Suppressor macrophage treated with lipopolysaccharide for 1 hour (primary cell): ENCODE measurements around the gene PSME3IP1.

Source experiments
- DNase-seq, 3 donors: peaks; one replicate each; pipeline ENCODE4 v3.0.0-alpha.2; 2020 to 2022

PSME3IP1 gene

DNA sequence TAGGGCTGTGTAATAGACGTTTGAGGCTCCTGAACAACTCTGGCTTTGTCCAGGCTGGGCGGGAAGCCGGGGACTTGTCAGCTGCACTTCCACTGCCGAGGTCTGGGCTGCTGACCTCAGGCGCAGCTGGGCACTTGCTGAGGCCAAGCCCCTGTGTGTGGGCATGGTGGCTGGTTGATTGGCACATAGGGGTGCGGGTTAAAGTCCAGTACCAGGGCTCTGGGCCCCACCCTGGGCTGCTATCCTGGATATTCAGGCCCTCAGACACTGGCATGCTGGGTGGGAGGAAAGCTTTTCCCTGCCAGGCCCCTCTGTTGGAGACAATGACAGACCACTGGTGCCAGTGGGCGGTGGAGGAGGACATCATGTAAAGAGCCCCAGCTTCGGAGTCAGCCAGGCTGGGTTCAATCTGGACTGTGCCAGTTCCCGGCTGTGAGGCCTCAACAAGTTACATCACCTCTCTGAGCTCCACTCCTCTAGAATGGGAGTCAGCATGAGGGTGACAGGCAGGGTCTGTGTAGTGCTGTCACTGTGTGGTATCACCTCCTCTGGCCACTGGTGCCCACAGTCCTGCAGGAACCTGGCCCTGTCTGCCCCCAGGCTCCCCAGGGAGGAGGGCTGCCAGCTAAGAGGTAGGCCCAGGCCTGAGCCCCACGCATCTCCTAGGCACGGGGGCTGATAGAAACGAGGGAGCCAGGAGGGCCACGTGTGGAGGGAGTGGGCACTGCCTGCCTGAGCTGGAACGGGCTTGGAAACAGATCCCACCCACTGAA is 42.5 kb downstream of the PSME3IP1 start:
- no peak for DNase-seq

DNA sequence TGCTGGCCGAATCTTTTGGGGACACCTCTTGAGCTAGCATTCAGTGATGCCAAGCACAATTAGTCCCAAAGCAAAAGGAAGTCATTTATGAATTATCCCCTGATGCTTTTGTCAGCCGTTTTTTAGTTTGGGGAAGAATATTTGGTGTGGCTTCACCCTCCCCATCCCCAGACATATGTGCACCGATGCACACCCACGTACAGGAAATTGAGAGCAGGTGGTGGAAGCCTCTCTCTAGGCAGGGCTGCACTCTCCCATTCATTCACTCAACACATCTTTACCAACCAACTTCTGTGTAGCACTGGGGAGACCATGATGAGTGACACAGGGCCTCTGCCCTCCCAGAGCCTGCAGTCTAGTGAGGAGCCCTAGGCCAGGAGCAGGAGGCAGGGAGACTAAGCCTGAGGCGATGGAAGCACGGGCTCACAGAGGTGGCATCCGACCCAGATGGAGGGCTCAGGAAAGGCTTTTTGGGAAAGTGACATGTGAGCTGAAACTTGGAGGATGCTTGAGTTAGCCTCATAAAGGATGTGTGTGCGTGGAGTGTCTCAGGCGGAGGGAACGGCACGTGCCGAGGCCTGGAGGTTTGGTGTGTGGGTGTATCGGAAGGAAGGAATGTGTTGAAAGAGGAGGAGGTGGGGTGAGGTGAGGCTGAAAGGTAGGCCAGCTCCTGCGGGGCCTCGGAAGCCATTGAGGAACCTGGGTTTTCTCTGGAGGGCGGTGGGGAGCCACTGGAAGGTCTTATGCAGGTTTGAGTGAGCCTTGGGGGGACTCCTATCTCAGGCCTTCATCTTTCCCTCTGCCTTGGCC is 43.8 kb downstream of the PSME3IP1 start:
- no peak for DNase-seq

DNA sequence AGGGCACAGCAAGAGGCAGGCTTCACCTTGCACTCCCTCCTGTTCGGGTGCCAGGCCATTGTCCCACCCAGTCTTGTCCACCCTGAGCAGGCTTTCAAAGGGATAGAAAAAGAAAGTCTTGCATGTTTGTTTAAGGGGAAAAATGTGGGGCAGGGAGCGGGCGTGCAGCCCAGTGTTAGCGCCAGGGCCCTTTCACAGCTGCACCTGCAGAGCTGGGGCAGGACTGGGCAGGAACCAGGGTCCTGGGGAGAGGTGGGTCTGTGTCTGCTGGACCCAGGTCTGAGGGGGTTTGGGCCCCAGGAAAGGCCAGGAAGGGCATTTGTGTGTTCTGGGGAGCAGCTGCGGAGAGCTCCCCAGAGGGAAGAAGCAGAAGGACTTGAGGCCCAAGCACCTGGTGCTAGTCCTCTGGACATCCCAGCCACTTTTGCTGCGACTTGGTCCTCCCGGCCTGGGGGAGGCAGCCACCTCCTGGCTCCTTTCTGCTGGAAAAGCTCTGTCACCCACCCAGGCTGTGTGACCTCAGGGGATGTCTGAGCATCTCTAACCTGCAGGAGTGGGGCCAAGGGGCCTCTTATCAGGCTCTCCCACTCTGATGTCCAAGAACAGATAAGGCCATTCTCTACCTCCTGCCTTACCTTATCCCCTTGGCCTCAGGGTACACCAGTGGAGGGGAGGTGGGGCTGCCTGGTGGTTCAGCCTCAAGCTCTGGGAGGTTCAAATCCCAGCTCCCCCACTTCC is 44.7 kb downstream of the PSME3IP1 start:
- DNase-seq: no peak

DNA sequence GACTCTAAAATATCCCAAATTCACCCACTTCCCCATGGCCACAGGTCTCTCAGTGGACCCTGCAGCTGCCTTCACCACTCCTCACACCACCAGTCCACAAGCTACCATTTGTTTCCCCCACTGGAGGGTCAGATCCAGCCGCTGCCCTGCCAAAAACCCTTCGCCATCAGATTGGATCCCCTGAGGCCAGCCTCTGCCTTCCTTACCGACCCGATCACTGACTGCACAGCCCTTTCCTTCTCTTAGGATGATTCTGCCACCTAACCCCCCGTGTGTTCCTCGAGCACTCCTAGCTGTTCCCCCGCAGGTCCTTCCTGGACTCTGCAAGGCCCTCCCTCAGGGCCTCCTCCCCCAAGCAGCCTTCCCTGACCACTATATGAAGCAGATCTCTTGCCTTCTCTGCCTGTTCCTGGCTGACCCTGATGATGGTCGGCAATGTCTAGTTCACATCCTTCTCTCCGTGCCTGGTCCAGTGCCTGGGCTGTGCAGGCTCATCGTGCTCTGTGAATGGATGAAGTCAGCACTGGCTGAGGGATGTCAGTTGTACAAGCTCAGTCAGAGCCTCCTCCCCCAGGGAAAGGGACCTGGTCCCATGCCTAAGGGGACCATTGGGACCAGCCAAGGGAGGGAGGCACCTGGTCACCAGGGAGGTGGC is 47.4 kb downstream of the PSME3IP1 start:
- DNase-seq: no peak

DNA sequence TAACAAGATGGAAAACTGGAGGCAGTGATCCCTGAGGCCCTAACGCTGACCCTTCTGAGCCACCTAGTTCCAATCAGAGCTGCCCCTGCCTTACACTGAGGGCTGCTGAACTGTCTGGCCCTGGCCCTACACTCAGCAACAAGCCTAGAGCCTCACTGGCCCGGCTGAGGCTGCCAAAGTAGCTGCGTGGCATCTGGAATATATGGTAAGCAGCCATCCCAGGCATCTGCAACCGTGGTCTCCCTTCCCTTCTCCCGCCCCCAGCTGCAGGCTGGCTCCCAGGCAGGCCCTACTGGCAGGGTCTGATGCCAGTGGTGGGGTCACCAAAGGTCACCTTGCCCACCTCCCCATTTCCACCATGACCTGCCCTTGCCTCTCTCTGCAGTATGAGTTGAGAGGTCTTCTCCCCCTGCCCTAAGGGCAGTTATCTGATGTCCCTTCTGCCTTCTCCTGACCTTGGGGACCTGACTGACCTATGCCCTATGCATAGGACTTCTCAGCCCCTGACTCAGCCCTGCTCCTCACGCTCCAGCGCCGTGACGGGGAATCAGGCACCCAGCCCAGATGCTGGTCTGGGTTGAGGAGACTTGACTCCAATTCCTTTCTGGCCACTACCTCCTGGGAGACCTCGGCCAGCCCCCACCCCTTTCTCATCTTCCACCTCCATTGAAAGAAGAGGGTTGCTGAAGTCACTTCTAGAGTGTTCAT is 48.1 kb downstream of the PSME3IP1 start:
- DNase-seq: no peak

DNA sequence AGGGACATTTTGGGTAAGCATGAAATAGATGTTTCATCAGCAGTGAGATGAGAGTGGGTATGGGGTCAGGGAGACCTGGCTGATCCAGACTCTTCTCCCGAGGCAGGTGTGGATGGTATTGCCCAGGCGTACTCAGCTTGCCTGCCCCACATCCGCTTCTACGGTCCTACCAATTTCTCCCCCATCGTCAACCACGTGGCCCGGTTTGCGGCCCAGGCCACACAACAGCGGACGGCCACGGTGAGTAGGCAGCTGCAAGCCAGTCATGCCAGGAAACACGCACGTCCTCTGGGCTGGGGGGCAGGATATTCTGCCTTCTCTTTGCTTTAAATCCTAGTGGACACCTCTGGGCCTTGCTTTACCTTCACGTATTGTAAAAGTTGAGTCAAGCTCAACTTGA is 48.8 kb downstream of the PSME3IP1 start:
- no peak for DNase-seq

DNA sequence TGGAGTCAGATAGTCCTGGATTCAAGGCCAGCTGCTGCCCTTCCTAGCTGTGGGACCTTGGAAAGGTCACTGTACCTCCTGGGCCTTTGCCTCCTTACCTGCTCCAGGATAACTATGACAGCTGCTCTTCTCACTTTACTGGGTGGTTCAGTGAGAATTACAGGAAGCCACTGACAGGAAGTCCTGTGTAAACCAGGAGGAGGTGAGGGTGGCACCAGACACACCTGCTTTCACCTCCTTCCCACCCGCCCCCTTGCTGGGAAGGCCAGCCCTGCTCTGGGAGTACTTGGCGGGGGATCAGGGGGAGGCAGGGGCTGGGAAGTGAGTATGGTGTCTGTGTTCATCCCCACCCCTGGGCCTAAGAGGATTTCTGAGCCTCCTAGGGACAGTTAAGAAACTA is 50.9 kb downstream of the PSME3IP1 start:
- no peak for DNase-seq

DNA sequence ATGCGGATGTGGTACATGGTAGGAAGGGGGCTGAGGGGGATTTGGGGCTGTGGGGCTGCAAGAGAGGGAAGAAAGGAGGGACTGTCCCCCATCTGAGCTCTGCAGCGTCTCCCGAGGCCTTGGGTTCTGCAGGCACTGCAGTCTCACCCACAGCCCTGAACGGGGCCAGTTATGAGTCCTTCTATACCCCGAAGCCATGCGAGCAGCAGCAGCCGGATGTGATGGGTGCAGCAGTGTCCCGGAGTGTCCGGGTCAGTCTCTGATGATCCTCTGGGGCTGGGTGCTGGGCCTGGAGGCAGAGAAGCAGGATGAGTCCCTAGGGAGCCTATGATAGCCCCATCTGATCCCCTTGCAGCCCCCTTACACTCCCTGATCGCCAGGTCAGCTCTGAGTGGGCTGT is 52.0 kb downstream of the PSME3IP1 start:
- DNase-seq: no peak

DNA sequence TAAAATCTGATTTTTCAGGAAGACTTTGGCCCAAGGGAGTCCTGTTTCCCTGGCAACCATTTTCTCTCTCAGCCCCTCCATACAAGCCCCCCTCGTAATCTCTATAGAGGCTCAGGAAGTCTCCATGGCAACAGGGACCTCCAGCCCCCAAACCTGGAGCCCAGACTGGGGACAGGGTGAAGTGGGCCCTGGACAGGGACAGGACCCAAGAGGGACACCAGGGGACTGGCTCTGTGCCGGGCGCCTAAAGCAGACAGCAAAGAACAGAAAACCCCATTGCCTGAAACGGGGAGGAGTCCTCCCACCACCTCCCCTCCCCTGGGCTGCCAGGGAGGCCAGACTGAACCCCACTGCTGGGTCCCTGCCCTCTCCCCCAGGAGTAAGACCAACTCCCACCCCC is 52.8 kb downstream of the PSME3IP1 start:
- no peak for DNase-seq

DNA sequence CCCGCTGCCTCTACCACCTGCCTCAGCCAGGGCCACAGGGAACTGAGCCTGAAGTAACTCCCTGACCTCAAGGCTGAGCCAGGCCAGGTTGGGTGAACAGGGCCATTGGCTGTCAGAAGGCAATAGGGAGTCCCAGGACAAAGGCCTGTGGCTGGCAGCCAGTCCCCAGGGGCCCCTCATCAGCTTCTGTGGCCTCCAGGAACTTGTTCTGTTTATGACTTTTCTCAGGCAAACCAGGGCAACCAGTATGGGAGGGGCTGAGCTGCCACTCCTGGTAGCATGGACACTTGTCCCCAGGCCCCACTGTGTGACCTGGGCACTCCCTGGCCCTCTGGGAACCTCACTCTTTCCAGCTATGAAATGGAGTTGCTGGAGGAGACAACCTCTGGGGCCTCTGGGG is 53.4 kb downstream of the PSME3IP1 start:
- no peak for DNase-seq

DNA sequence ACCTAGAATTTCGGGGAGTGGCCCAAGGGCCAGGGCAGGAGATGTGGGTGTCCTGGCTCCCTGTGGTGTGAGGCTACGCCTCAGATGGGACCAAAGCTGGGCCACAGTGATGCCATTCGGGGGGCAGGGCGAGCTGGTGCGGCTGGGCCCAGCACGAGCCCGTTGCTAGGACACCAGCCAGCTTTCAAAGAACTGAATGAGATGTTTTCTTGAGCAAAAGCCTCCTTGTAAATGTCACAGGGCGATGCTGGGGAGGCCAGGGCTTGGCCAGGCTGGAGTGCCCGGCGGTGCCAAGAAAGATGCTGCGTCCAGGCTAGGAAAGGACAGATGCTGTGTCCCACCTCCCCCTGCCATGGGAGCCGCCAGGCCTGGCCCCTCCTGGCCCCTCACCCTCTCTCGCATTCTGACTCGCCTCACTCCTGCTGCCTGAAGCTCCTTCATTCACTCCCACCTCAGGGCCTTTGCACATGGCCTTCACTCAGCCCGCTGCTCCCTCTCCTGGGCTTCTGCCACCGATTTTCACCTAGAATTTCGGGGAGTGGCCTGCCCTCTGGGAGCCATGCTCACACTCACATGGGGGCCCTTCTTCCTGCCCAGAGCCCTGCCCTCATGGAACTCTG is 54.4 kb downstream of the PSME3IP1 start:
- DNase-seq: no peak

DNA sequence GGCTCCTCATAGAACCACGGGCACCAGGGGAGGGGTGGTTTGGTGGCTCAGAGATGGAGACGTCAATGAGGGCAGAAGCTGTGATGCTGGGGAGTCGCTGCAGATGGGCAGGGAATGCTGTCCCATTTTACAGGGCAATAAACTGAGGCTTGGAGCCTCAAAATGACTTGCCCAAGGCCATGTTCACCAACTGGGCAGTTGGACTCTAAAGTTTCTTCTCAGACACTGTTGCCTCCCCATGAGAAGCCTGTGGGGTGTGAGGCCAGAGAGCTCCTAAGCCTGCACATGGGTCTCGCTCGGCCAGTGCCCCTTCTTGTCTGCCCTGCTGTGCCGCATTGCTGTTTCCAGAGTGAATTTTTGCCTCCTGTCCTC is 54.9 kb downstream of the PSME3IP1 start:
- DNase-seq: no peak

DNA sequence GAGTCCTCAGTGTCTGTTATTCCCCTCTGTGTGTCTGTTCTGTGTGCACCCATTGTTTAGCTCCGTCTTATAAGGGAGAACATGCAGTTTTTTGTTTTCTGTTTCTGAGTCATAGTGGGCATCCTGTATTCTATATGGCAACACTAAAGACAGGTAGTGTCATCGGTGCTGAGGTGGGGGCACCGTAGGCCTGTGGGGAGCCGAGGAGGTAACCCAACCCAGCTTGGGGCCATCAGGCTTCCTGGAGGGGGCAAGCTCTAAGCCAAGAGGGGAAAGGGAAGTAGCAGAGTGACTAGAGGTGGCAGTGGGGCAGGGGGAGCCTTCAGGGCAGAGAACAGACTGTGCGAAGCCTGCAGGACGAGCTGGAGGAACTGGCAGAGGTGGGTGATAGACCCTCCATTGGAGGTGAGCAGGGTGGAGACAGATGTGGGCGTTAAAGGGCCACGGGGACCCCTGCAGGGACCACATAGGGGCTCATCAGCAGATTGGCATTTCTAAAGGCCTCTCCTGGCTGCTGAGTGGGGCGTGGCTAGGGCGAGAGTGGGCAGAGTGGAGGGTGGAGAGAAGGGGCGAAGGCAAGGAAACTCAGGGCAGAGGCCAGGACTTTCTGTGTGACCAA is 57.0 kb downstream of the PSME3IP1 start:
- no peak for DNase-seq

DNA sequence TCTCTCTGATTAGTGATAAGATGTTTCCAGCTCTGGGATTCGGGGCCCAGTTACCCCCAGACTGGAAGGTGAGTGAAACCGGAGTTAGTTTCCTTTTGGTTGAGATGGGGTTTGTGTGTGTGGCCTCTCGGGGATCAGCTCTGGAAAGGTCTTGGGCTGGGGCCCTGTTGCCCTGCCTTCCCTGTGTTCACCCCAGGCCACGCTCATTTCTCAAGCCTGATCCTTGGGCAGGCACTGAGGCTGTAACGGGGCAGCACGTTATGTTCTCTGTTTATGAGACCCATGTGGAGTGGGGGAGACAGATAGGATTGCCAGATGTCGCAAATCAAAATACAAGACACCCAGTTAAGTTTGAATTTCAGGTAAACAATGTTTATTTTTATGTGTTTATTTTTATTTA is 58.0 kb downstream of the PSME3IP1 start:
- DNase-seq: no peak

DNA sequence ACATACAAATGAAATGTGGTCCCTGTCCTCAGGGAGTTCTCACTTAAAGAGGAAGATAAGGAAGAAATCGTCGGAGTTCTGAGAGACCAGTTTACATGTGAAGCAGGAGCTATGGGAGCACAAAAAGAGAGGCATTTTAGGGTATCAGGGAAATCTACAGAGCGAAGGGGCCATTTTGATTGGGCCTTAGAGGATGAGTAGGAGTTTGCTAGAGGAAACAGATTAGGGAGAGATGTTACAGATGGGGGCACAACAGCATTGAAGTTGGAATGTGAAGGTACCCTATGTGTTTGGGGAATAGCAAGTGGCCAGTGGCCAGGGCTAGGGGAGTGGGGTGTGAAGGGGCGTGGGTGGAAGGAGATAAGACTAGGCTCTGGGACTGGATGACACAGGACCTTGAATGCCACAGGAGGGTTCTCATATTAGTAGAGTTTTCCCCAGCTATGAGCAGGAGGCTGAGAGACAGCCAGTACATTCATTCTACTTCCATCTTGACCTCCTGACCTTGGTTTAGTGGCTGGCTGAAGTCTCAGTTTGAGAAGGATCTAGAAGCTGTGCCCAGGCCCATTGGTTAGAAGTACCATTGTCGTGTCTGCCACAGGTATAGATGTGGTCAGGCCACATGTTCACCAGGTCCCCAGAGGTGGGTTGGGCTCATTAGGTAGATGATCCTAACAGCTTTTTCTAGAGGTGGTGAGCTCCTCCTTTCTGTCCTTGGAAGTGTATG is 58.6 kb downstream of the PSME3IP1 start:
- DNase-seq: no peak

DNA sequence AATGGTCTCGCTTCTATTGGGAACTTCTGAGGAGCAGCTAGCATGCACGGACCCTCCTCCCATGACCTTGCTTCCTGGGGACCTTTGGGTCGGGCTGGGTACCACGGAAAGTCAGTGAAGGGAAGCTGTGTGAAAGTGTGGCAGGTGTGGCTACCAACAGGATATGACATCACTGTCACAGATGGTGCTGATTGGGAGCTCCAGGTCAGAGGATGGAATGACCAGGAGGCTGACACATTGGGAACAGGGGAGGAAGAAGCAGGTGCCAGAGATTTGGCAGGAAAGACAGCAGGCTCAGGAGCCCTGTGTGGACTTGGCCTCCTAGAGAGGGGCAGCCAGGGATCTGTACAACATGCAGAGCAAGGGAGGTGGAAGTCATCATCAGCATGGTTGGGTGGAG is 59.4 kb downstream of the PSME3IP1 start:
- no peak for DNase-seq

DNA sequence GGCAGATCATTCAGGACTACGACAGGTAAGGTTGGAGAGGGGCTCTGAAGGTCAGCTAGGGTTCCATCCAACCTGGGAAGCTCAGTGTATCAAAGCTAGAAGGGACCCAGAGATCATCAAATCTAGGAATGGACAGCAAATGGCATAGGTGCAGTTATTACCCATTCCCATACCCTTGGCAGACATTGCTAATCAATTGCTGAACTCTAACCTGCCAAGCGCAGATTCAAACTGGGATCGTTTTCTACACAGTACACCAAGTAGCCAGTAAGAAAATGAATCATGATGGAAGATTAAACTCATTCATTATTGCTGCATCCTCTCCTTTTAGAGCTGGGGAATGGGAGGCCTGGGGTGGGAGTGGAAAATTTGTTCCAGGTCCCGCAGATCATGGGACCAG is 59.9 kb downstream of the PSME3IP1 start:
- DNase-seq: no peak

DNA sequence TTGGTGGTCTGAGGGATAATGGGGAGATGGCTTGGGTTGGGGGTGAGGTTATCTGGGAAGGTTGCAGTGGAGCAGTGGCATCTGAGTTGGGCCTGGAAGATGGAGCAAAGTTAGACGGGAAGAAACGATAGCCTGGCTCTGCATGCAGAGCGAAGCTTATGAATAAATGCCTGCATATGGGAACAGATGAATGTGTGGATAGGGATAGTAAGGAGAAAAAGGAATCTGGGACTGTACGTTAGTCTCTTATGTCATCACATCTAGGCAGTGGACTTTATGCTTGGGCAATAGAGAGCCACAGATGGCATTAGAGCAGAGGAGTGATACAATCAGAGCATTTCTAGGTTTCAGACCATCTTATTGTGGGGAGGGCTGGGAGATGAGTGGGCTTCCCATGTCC is 60.5 kb downstream of the PSME3IP1 start:
- DNase-seq: no peak

DNA sequence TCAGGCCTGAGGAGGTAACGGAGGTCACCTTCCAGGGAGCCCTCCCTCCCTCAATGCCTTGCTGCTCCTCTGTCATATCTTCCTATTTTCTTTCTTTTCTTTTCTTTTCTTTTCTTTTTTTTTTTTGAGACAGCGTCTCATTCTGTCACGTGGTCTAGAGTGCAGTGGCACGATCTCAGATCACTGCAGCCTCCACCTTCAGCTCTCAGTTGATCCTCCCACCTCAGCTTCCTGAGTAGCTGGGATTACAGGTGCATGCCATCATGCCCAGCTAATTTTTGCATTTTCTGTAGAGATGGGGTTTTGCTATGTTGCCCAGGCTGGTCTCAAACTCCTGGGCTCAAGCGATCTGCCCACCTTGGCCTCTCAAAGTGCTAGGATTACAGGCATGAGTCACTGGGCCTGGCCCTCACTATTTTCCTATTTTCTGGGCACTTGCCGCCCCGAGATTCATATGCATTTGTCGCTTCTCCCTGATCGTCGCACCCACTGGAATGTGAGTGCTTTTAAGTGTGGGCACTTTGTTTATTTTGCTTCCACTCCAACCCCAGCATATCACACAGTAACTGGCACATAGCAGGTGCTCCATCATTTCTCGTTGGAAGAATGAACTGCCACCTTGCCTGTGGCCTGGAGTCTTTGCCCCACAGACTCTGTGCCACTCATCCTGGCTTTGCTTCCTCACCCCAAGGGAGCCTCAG is 61.7 kb downstream of the PSME3IP1 start:
- DNase-seq: no peak
